Ectodermal cell (in vitro differentiated cells): ENCODE measurements around the gene PRAMEF11. TPM values are rescaled to one million over a fixed set of nuclear protein-coding genes. Genes with fewer than 3 reads are reported as not detected.
"Not testable (repeated sequence)": the region's sequence is repeated elsewhere in the genome, so short reads cannot be mapped to it uniquely, and the experiment has no call there.

ENCODE experiments used
- H3K27ac ChIP-seq: 2 replicates; pipeline ENCODE4 v1.7.0; 2013; ENCODE audit warnings: mild to moderate bottlenecking, low read depth, low read length; ENCODE audit not compliant: insufficient read depth, poor library complexity, severe bottlenecking
- H3K27me3 ChIP-seq: 2 replicates; pipeline ENCODE4 v1.7.0; 2013; ENCODE audit warnings: mild to moderate bottlenecking, low read length; ENCODE audit not compliant: insufficient read depth, control insufficient read depth, poor library complexity, severe bottlenecking
- H3K36me3 ChIP-seq: one replicate; pipeline ENCODE4 v1.7.0; 2013; ENCODE audit warnings: low read length; ENCODE audit not compliant: control insufficient read depth, insufficient read depth
- H3K4me1 ChIP-seq: one replicate; pipeline ENCODE4 v1.7.0; 2013; ENCODE audit warnings: low read length; ENCODE audit not compliant: control insufficient read depth, insufficient read depth
- H3K4me3 ChIP-seq: 2 replicates; pipeline ENCODE4 v1.7.0; 2013; ENCODE audit warnings: low read depth, low read length, control low read depth; ENCODE audit not compliant: insufficient read depth
- H3K9me3 ChIP-seq: 2 replicates; pipeline ENCODE4 v1.7.0; 2013; ENCODE audit warnings: mild to moderate bottlenecking, low read length, moderate library complexity; ENCODE audit not compliant: control insufficient read depth
- WGBS, 2 experiments: methylation state at CpG; one replicate each; pipeline ENCODE4 v1.1.7; 2013; ENCODE audit warnings: missing lambda C conversion rate in 2 of 2; 5-methylcytosine and 5-hydroxymethylcytosine counted together
- polyA plus RNA-seq, 4 experiments: library from polyadenylated mRNA; stranded (reverse); fragments of 50-300 nt; gene quantifications; one replicate each; pipeline ENCODE4 v1.2.3, GENCODE V29; 2013

PRAMEF11 gene
- polyA plus RNA-seq (2013, experiment 1 of 4), result not detected
- polyA plus RNA-seq (2013, experiment 2 of 4), result not detected
- not detected for polyA plus RNA-seq (2013, experiment 3 of 4)
- not detected for polyA plus RNA-seq (2013, experiment 4 of 4)

DNA sequence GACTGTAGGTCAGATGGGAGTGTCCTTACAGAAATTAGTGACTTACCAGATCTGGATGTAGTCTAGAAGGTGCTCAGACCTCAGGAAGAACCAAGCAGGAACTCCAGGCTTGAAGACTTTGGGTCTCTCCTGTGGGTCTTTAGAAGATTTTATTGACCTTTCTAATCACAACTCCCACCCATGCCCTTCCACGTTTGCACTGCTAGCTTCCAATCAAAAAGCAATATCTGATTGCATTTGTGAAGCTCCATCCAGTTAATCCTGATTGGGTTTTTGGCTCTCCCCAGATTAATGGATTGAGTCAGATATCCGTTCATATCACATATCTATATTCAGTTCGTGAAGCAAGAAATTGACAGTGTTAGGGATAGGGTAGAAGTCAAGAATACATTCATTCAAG is at the start of gene PRAMEF11:
Gene PRAMEF11, minus strand, starts transcription at position 101 of the 400 bp plus-strand sequence. CDS start 2,621 bp downstream, outside the sequence.
- H3K9me3 ChIP-seq, H3K27ac ChIP-seq, H3K4me1 ChIP-seq, H3K36me3 ChIP-seq, H3K4me3 ChIP-seq, H3K27me3 ChIP-seq: not testable (repeated sequence)
- 17 to 37% methylated on average over 2 of the region's 3 CpGs for WGBS, 2 experiments

DNA sequence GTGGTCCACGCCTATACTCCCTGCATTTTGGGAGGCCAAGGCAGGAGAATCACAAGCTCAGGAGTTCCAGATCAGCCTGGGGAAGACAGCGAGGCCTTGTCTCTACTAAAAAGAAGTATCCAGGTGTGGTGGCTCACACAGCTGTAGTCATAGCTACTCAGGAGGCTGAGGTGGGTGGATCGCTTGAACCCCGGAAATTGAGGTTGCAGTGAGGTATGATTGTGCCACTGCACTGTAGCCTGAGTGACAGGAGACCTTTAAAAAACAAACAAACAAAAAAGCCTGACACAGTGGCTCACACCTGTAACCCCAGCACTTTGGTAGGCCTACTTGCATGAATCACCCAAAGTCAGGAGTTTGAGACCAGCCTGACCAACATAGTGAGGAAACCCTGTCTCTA is 47.2 kb upstream of the PRAMEF11 start:
- not testable (repeated sequence) for H3K4me1 ChIP-seq, H3K9me3 ChIP-seq, H3K27me3 ChIP-seq, H3K4me3 ChIP-seq, H3K27ac ChIP-seq, H3K36me3 ChIP-seq
- WGBS, 2 experiments, result 54 to 67% methylated on average over 3 of the region's 4 CpGs

DNA sequence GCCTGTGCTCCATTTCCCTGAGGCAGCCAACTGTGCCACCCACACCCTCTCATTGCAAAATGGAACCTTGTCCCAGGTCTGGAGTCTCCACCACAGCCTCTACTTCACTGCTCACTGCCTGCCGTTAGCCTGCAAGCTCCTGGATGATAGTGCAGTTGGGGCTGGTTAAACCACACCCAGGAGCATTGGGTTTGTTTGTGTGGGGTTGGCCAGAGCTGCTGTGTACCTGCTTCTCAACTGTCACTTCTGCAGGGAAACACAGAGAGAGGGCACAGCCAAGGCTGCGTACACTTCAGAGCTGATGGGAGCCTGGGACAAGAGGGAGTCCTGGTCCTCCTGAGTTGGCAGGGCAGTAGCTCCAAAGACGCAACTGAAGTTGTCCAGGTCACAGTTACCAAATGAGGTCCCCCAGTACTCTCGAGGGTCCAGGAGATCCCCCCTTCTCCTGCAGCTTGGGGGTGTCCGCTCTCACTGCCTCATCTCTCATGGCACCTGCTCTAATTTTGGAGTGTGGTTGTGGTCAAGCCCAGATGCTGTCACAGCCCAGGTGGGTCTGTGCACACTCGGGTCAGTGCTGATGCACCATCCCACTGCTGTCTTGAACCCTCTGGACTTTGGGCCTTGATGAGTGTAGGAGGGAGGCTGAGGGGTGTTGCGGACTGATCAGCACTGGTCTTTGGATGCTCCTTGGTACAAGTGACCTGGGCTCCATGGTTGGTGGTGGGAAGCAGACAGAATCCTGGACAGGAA is 32.1 kb upstream of the PRAMEF11 start:
- H3K36me3 ChIP-seq, H3K27me3 ChIP-seq, H3K9me3 ChIP-seq, H3K4me1 ChIP-seq, H3K4me3 ChIP-seq, H3K27ac ChIP-seq: not testable (repeated sequence)
- 77 to 100% methylated on average over 2 of the region's 7 CpGs for WGBS, 2 experiments

DNA sequence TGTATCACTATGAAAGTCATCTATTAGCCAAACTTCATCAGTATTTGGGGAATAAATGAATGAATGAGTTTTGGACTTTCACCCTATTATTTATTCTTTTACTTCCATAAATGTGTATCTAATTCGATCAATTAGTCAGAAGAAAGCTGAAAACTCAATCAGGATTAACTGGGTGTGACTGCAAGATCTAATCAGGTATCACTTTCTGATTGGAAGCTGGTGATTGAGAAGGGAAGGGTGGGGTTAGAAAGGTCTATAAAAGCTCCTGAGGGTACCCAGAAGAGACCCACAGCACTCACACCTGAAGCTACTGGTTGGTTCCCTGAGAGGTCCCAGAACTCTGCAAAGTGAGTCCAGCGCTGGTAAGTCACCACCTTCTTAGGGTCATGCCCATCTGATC is 25.6 kb upstream of the PRAMEF11 start, which contains the start of gene PRAMEF2:
Gene PRAMEF2, plus strand, starts transcription at position 301 of the 400 bp plus-strand sequence. CDS start 1,924 bp downstream, outside the sequence.
- no CpG with 5 or more reads among the region's 2 CpGs for WGBS, 2 experiments
- not testable (repeated sequence) for H3K36me3 ChIP-seq, H3K27ac ChIP-seq, H3K4me1 ChIP-seq, H3K27me3 ChIP-seq, H3K4me3 ChIP-seq, H3K9me3 ChIP-seq

DNA sequence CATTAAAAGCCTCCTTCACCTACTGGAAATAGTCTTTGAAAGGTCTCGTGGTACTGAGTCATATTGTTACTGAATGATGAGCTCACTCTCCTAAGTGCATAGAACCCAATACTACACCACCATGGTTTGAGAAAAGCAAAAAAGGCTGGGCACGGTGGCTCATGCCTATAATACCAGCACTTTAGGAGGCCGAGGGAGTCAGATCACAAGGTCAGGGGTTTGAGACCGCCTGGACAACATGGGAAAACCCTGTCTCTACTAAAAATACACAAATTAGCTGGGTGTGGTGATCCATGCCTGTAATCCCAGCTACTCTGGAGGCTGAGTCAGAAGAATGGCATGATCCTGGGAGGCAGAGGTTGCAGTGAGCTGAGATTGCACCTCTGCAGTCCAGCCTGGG is 20.6 kb upstream of the PRAMEF11 start:
- H3K4me3 ChIP-seq, result no peak overlapping the region
- peaks cover 4% of the 10 kb centered on the region for H3K9me3 ChIP-seq
- H3K27ac ChIP-seq, result no peak overlapping the region
- WGBS, 2 experiments, result 54 to 66% methylated on average over 3 to 4 of the region's 4 CpGs
- H3K27me3 ChIP-seq, result no peaks in the 10 kb centered on the region
- H3K36me3 ChIP-seq, result no peaks in the 10 kb centered on the region
- no peaks in the 10 kb centered on the region for H3K4me1 ChIP-seq

DNA sequence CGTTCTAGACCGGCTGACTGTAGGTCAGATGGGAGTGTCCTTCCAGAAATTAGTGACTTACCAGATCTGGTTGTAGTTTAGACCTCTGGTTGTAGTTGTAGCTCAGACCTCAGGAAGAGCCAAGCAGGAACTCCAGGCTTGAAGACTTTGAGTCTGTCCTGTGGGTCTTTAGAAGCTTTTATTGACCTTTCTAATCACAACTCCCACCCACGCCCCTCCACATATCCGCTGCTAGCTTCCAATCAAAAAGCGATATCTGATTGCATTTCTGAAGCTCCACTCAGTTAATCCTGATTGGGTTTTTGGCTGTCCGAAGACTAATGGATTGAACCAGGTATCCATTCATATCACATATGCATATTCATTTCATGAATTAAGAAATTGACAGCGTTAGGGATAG is 17.4 kb upstream of the PRAMEF11 start, which contains the start of gene HNRNPCL1:
Gene HNRNPCL1, minus strand, starts transcription at position 101 of the 400 bp plus-strand sequence. CDS start 431 bp downstream, outside the sequence.
- H3K4me3 ChIP-seq, H3K36me3 ChIP-seq, H3K4me1 ChIP-seq, H3K27ac ChIP-seq, H3K9me3 ChIP-seq, H3K27me3 ChIP-seq: not testable (repeated sequence)
- WGBS, 2 experiments, result 80 to 88% methylated on average over 4 to 7 of the region's 7 CpGs

DNA sequence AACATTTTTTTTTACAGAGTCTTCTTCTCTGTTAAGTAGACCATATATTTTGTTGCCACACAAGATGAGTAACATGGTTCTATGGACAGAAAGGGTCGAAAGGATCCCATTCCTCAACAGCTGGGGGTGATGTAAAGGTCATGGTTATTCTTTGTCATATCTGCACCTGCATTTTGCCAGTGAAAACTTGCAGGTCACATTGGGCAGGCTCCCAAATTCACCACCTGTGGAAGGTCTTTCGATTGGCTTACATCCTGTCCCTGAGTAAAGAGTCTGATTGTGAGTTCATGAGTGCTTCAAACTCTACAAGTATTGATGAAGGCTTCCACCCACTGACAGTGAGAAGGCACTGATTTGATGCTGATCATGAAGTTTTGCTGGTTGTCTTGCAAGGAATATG is 2.0 kb upstream of the PRAMEF11 start:
- H3K36me3 ChIP-seq, H3K9me3 ChIP-seq, H3K27me3 ChIP-seq, H3K27ac ChIP-seq, H3K4me3 ChIP-seq, H3K4me1 ChIP-seq: not testable (repeated sequence)
- WGBS, 2 experiments, result 46 to 49% methylated on average over 2 of the region's 2 CpGs

DNA sequence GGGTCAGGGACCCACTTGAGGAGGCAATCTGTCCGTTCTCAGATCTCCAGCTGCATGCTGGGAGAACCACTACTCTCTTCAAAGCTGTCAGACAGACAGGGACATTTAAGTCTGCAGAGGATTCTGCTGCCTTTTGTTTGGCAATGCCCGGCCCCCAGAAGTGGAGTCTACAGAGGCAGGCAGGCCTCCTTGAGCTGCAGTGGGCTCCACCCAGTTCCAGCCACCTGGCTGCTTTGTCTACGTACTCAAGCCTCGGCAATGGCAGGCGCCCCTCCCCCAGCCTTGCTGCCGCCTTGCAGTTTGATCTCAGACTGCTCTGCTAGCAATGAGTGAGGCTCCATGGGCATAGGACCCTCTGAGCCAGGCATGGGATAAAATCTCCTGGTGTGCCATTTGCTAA is 12.1 kb downstream of the PRAMEF11 start:
- H3K9me3 ChIP-seq, H3K4me1 ChIP-seq, H3K36me3 ChIP-seq, H3K4me3 ChIP-seq, H3K27ac ChIP-seq, H3K27me3 ChIP-seq: not testable (repeated sequence)
- 66 to 73% methylated on average over 6 of the region's 6 CpGs for WGBS, 2 experiments

DNA sequence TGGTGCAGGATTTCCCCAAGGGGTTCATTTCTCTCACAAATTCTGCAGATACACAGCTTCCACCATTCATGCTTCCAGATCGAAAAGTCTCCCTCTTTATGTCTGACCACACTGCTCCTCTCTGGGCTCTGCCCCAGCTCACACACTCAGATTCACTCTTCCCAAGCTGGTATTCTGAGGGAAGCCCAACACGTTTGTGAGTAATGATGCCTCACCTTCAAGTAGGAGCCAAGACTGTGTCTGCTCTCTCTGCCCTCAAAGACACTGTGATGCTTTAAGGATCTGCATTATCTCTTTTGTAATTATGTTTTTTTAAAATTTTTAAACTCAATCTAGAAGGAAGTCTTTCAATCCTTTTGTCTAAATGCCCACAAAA is 19.8 kb downstream of the PRAMEF11 start:
- 45 to 54% methylated on average over 2 of the region's 2 CpGs for WGBS, 2 experiments

DNA sequence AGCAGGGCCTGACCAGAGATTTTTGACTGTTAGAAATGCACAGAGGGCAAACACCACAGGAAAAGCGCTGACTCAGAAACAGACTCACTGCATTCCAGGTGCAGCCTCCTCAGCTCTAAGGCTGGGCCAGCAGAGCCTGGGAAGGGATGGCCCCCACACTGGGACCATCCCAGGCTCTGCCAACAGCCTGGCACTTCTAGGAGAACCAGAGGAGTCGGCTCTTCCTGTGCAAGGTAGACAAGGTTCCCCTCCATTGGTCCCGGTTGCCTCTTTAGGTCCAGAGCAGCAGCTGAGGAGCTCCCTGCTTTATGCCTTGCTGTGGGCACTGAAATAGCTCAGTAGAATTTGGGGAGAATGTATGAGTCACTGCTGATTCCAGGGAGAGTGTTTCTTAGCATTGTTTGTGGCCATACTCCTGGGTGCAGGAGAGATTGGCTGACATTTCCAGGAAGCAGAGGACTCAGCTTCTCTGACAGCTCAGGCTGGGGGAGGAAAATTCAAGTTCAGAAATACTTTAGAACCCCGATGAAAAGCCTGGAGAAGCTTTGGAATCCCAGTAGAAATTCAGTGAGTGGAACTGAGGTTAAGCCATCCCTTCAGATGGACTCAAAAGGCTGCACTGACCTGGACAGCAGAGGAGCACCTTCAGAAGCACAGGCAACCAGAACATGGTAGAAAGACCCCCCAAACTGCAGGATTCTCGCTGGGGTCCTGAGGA is 20.4 kb downstream of the PRAMEF11 start:
- no peak overlapping the region for H3K4me3 ChIP-seq
- peaks cover 2% of the 10 kb centered on the region for H3K9me3 ChIP-seq
- WGBS, 2 experiments, result 58 to 59% methylated on average over 5 of the region's 5 CpGs
- H3K36me3 ChIP-seq, result no peaks in the 10 kb centered on the region
- H3K4me1 ChIP-seq, result no peaks in the 10 kb centered on the region
- H3K27me3 ChIP-seq, result no peaks in the 10 kb centered on the region
- H3K27ac ChIP-seq, result no peak overlapping the region

More for the DNA sequence above, 19.8 kb downstream of the PRAMEF11 start:
- Histone ChIP-seq H3K4me3 (no peak overlapping the region), H3K4me1 (no peaks in the 10 kb centered on the region), H3K36me3 (no peaks in the 10 kb centered on the region), H3K27ac (no peak overlapping the region), H3K9me3 (peaks cover 2% of the 10 kb centered on the region), H3K27me3 (no peaks in the 10 kb centered on the region)
